ENCODE measurements around the gene SNED1. TPM values are rescaled to one million over a fixed set of nuclear protein-coding genes. Genes with fewer than 3 reads are reported as not detected.

SNED1 gene
- total and polyA plus RNA-seq, 2 experiments from 2014 or later = 1.5 to 2.8 TPM

- no peak overlapping the region for H3K4me3 ChIP-seq
- no peaks in the 10 kb centered on the region for H3K9me3 Mint-ChIP-seq
- peaks cover 42% of the 10 kb centered on the region for H3K36me3 Mint-ChIP-seq (ENCODE audit: low read depth)
- no peak overlapping the region for H2AFZ ChIP-seq
- H3K27ac Mint-ChIP-seq = no peak overlapping the region
- no peaks in the 10 kb centered on the region for H3K27me3 Mint-ChIP-seq (ENCODE audit: insufficient read depth, low read depth, poor library complexity)
- no peaks in the 10 kb centered on the region for H3K9me2 ChIP-seq (ENCODE audit: insufficient read depth)
- TF ChIP-seq NANOG (IDR thresholded peaks at IDR 0.05; ENCODE audit: borderline replicate concordance) (no peak), ZNF331 (CRISPR knock-in tag; IDR thresholded peaks at IDR 0.05; ENCODE audit: low read depth) (no peak), REST (IDR thresholded peaks at IDR 0.05; ENCODE audit: unreplicated experiment) (no peak), EZH2 (IDR thresholded peaks at IDR 0.05; ENCODE audit: low read depth, unreplicated experiment) (no peak), ZNF114 (CRISPR knock-in tag; IDR thresholded peaks at IDR 0.05) (no peak)
- ATAC-seq (no peak), DNase-seq (ENCODE audit: low spot score) (no peak)
- H3K36me3 ChIP-seq (ENCODE audit: insufficient read depth) = peaks cover 14% of the 10 kb centered on the region
- no peaks in the 10 kb centered on the region; the same call in 1 of the 2 replicates for H4K20me1 ChIP-seq (replicated peaks; ENCODE audit: insufficient read depth)
- H3K27ac ChIP-seq (ENCODE audit: low read depth) = no peak overlapping the region
- no peaks in the 10 kb centered on the region for H3K4me1 ChIP-seq (ENCODE audit: insufficient read depth)
- H3F3A ChIP-seq (replicated peaks; ENCODE audit: low read depth) = no peaks in the 10 kb centered on the region
- H3K79me2 ChIP-seq (replicated peaks; ENCODE audit: insufficient read depth) = peaks cover 22% of the 10 kb centered on the region; the same call in 1 of the 2 replicates
- no peaks in the 10 kb centered on the region for H3K27me3 ChIP-seq (ENCODE audit: insufficient read depth)
- H3K4me1 Mint-ChIP-seq = no peaks in the 10 kb centered on the region
- H3K4me2 ChIP-seq = no peak overlapping the region
- no peak overlapping the region for H3K4me3 Mint-ChIP-seq
These were observed 141.4 kb downstream of the SNED1 start for GRCh38 chr2:241139531-241140444.

- Histone ChIP-seq H3K79me2 (replicated peaks; ENCODE audit: insufficient read depth) (peaks cover 29% of the 10 kb centered on the region), H3K4me3 (no peak overlapping the region), H4K20me1 (replicated peaks; ENCODE audit: insufficient read depth) (peaks cover 2% of the 10 kb centered on the region), H3K4me1 (ENCODE audit: insufficient read depth) (no peaks in the 10 kb centered on the region), H3K36me3 (ENCODE audit: insufficient read depth) (peaks cover 14% of the 10 kb centered on the region; the same call in 1 of the 2 replicates), H3K27me3 (ENCODE audit: insufficient read depth) (no peaks in the 10 kb centered on the region), H3K27ac (ENCODE audit: low read depth) (no peak overlapping the region), H3K9me2 (ENCODE audit: insufficient read depth) (no peaks in the 10 kb centered on the region), H2AFZ (no peak overlapping the region), H3K4me2 (no peak overlapping the region), H3F3A (replicated peaks; ENCODE audit: low read depth) (no peaks in the 10 kb centered on the region)
- Mint-ChIP-seq H3K9me3 (no peaks in the 10 kb centered on the region), H3K27ac (no peak overlapping the region), H3K27me3 (ENCODE audit: insufficient read depth, low read depth, poor library complexity) (no peaks in the 10 kb centered on the region), H3K4me3 (no peak overlapping the region; the same call in 2 of the 3 replicates), H3K4me1 (no peaks in the 10 kb centered on the region), H3K36me3 (ENCODE audit: low read depth) (peaks cover 40% of the 10 kb centered on the region)
- no peak for DNase-seq (ENCODE audit: low spot score)
- no peak for TF ChIP-seq ZNF114 (CRISPR knock-in tag; IDR thresholded peaks at IDR 0.05)
- no peak for TF ChIP-seq STAT1 (IDR thresholded peaks at IDR 0.05; ENCODE audit: unreplicated experiment)
- TF ChIP-seq EZH2 (IDR thresholded peaks at IDR 0.05; ENCODE audit: low read depth, unreplicated experiment) = no peak
- ATAC-seq = no peak
These were observed 142.0 kb downstream of the SNED1 start for GRCh38 chr2:241140445-241140840.

All from GM23338 (cell line).